LHCN-M2 (cell line): ENCODE data around the gene RPP25. TPM values are rescaled to one million over a fixed set of nuclear protein-coding genes. Genes with fewer than 3 reads are reported as not detected.

Experiments used
- DNase-seq: peaks from one replicate; pipeline ENCODE4 v3.0.0-alpha.2; 2012; ENCODE audit warnings: low read depth
- polyA plus RNA-seq: library from polyadenylated mRNA; unstranded; fragments of >200 nt; gene quantifications from one replicate; pipeline ENCODE4 v1.2.1, GENCODE V29; 2012; ENCODE audit warnings: missing spikeins
- total RNA-seq: library from RNA; depleted of rRNA; stranded (reverse); fragments of >200 nt; gene quantifications from 2 replicates; pipeline ENCODE4 v1.2.3, GENCODE V29; 2014; rRNA removed

RPP25 gene
- total RNA-seq: 8.9 and 9.1 TPM in 2 replicates
- 2.5 TPM for polyA plus RNA-seq

- DNase-seq: peak; percentile 71
Observed at GRCh38 chr15:74956648-74957475, at the start of gene RPP25. TSS of gene RPP25 (minus strand) at chr15:74956772. CDS start at chr15:74956583, 189 bp downstream.

GRCh38 chr15:75002398-75002797 lies 45.8 kb upstream of the RPP25 start:
- DNase-seq: no peak

- DNase-seq: no peak
Observed at GRCh38 chr15:75001310-75001709, 44.7 kb upstream of the RPP25 start.

- DNase-seq: no peak
Observed at GRCh38 chr15:74997543-74997942, 41.0 kb upstream of the RPP25 start.

GRCh38 chr15:74997141-74997540 lies 40.6 kb upstream of the RPP25 start:
- DNase-seq: no peak

GRCh38 chr15:74995779-74996765 lies 39.5 kb upstream of the RPP25 start:
- no peak for DNase-seq

GRCh38 chr15:74995182-74995778 lies 38.7 kb upstream of the RPP25 start, which contains the start of gene SCAMP5:
TSS of gene SCAMP5 (plus strand) at chr15:74995563. CDS start at chr15:75011840, 16,277 bp downstream.
- DNase-seq: peak; percentile 80

GRCh38 chr15:74994685-74995084 lies 38.1 kb upstream of the RPP25 start:
- no peak for DNase-seq

GRCh38 chr15:74994236-74994635 lies 37.7 kb upstream of the RPP25 start:
- no peak for DNase-seq

- no peak for DNase-seq
Observed at GRCh38 chr15:74992619-74993018, 36.0 kb upstream of the RPP25 start.

- DNase-seq: no peak
Observed at GRCh38 chr15:74989527-74989926, 33.0 kb upstream of the RPP25 start.

GRCh38 chr15:74988007-74988800 lies 31.6 kb upstream of the RPP25 start:
- peak; percentile 56 for DNase-seq

- peak; percentile 90 for DNase-seq
Observed at GRCh38 chr15:74983725-74984231, 27.2 kb upstream of the RPP25 start.

GRCh38 chr15:74982183-74982582 lies 25.6 kb upstream of the RPP25 start:
- no peak for DNase-seq

- DNase-seq: peak; percentile 67
Observed at GRCh38 chr15:74978503-74978902, 21.9 kb upstream of the RPP25 start.

- DNase-seq: no peak
Observed at GRCh38 chr15:74978077-74978476, 21.5 kb upstream of the RPP25 start.

GRCh38 chr15:74977599-74977998 lies 21.0 kb upstream of the RPP25 start:
- peak; percentile 32 for DNase-seq

GRCh38 chr15:74976159-74976558 lies 19.6 kb upstream of the RPP25 start:
- no peak for DNase-seq

- no peak for DNase-seq
Observed at GRCh38 chr15:74967670-74968069, 11.1 kb upstream of the RPP25 start.

GRCh38 chr15:74964794-74965193 lies 8.2 kb upstream of the RPP25 start:
- DNase-seq: peak; percentile 76

GRCh38 chr15:74963213-74963612 lies 6.6 kb upstream of the RPP25 start:
- no peak for DNase-seq
